DMS 273 (cell line): ENCODE results near the gene SYTL5.
A peak's percentile ranks its signal among the peaks of the same experiment; 100 is the strongest.

Source experiments
- DNase-seq: peaks from one replicate; lab custom pipeline; 2025; ENCODE audit not compliant: unreplicated experiment; lab: John Stamatoyannopoulos, UW

The SYTL5 gene

DNA sequence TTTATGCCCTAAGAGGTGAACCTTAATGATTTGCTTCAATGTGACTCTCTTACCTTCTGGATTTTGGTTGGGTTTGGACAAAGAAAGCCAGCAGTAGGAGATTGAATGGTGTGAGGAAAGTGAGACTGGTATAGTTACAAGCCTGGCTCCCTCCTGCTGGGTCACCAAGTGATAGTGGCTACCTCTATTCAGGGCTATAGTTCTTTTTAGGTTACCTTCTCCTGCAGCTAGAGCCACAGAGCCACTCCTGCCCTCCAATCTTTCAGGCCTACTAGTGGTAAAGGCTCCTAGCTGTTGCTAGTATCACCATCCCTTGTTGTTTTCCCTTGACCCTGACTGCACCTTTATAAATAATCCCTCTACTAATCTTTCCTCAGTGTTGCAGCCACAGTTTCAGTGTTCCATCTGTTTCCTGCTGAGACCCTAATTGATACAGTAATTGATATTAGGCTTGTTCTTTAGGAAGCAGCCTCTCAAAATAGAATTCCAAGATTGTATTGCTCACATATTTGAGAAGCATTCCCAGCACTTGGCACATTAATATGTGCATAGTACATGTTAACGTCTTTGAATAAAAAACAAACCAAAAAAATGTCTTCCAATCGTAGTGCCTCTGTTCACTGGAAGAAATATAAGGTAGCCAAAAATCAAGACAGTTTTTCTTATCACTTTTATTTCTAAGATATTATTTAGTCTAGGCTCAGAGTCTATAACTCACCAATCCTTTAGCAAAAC, 132.0 kb downstream of the SYTL5 start:
- DNase-seq = no peak

DNA sequence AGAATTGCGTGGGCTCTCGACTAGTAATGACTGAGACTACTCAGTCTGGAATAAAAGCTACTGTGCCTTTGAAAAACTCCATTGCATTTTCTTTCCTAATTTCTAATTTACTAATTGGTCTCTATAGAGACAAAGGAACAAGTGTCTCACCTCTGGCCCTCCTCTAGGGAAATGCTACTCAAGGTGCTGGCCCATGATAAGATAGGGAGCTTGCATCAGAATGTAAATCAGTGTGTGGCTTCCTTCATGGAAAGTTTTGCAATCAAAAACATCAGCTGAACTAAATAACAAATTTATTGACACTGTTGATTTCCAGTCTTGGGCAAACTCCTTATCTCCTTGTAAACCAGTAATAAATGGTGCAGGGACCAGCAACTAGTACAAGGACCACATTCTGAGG, 132.5 kb downstream of the SYTL5 start:
- no peak for DNase-seq

DNA sequence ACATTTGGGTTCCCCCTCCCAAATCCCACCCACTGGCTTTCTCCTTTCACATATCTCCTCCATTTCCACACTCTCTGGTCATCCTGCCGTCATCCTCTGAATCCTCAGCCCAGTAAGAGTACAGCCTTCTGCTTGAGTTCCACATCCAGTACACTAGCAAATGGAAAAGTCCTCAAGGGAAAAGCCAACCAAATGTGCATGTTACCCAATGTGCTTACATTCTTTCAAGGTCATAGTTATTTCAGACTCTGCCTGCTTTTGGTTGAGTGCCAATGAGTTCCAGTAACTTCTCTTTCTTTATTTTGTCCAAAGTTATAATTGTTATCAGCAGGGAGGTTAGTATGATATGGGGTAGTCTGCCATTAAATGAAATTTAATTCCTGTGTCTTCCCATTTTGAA, 136.3 kb downstream of the SYTL5 start:
- DNase-seq = no peak

DNA sequence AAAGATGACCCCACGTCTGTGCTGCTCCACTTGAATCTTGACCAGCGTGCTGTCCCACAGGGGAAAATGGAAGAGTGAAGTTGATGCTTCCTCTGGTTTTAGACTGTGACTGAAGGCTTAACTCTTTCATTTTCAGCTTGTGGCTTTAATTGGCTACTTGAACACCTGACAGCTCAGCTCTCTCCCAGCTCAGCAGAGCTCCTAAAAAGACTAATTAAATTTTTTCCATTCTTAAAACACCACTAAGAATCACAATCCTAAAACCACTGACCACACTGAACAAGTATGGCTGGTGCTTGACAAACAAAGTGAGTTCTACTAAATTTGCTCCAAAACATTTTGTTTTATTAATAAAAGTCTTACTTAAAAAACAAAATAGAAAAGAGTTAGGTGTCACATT, 142.7 kb downstream of the SYTL5 start:
- DNase-seq = no peak

DNA sequence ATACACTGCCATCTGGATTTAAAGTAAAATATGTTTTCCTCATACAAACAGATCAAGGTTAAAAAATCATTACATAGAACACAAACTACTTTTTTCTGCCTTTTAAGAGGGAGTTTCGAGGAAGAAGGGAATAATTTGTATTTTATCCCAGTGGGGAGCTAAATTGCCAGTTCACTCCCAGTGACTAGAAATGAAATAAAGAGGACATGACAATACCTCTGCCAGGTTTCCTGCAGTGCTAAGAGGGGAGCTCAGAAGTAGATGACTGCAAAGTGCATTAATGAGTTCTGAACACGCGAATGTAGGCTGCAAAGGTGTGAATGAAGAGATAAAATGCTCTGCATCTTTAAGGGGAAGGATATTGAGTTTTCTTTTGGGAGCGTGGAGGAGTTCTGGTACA, 144.6 kb downstream of the SYTL5 start:
- DNase-seq = no peak

DNA sequence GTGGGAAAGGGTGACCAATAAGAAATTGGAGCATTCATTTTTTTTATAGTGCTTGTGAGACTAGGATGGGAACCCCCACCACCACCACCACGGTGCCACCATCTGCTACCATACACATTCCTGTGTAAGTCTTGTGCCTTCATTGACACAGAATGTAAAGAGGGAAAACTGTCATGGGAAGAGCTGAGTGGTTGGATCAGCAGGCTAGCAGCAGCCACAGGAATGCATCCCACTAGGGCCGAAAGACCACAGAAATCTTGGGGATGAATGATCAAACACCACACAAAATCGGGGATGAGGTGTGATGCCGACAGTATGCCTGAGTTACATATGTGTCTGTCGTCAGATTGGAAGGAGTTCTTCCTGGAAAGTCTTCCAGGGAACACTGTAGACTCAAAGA, 145.1 kb downstream of the SYTL5 start:
- DNase-seq = no peak

DNA sequence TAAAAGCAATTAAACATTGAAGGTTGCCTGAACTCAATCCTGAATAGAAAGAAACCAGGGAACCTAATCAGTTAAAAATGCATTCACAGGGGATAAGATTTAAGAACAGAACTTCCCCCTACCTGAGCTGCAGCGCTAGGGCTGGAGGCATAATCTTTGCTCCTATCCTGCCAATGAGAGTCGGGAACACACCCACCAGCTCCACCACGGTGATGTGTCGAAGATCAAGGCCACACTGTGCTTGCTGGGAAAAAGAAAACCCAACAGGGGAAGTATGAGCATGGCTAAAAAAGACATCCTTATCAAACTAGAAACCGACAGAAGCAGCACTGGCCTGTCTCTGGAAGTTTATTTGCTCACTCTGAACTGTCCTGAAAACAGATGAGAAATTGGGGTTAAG, 148.0 kb downstream of the SYTL5 start:
- no peak for DNase-seq

DNA sequence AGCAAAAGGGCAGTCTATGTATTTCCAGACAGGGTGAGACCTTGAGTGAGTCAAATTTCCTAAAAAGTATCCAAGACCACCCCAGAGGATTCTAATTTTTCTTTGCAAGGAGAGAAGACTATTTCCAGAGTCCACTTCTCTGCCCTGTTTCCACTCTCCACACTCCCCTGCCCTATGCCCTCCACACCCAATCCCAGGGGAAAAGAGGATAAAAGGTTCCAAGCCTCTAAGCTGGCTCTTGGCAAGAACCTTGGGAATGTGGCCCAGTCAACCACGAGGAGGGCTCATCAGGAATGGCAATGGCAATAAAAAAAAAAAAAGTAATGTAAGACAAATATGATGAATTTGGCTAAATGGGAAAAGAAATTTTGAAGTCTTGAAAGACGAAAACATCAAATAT, 148.5 kb downstream of the SYTL5 start:
- DNase-seq = no peak

DNA sequence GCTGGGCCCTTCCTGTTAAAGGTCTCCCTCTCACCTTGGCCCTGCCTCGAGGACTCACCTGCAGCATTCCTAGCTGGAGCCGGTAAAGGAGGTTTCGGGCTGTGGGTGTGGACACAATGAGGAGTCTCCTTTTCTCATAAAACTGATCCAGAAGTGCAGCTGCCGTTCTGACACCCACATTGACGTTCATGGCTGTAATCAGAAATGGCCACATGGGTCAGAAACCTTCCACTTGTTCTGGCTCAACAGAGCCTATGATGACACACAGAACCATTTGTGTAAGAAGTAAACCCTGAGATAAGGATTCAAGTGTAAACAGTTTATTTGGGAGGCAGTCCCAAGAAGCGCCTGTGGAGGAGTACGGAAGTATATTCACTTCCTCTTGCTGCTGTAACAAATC, 150.5 kb downstream of the SYTL5 start:
- DNase-seq = no peak

DNA sequence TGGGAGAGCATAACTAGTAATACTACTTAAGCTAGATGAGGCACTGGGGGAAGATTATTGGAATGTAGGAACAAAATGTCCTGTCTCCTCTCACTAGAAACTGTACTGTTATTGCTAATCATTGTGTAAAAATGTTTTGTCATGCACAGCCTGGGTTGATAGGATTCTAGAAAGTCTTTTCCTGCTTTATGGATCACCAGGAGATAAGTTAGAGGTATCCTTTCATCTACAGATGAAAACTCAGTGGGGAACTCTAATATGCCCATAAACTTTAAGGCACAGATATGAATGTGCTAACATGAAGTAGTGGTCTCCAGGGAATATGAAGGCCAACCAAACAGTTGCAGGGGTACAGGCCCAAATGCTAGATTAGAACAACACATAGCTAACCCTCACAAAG, 156.8 kb downstream of the SYTL5 start:
- no peak for DNase-seq

DNA sequence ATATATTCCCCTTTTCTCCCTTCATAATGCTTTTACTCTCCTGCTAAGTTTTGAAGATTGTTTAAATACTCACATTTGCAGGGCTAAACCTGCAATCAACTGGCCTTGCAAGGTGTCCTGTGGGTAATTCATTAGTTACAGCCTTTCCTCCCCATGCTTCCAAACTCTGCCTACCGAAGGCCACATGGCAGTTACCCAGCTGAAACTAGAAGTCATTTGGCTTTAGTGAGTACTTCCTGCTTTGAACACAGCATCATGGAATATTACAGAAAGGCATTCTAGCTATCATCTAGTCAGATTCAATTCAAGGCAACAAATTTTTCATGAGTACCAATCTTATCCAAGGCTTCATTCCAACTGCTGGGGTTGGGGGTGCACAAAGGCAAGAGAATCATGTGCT, 158.7 kb downstream of the SYTL5 start:
- DNase-seq = no peak

DNA sequence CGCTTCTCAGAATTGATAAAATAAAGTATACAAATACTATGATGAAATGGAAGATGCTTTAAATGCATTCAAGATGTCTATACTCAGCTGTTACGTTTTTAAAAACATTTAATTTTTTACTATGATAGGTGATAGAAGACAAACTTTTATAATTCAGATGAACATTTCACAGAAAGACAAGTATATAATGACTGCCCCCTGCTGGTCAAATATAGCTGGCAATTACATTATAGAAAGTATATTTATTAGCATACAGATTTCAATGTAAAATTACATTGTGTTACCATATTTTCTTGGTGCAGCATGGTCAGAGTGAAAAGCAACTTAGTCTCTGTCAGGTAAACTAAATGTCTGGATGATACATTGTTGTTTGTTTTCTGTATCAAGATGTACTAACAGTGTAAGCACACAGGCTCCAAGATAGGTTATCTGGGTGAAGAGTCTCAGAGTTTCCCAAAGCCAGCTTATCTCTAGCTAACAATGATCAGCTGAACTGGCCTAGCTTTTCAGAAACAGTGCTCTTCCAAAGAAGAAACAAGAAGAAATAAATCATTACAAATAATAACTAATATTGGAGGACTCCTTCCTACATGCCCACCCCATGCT, 160.2 kb downstream of the SYTL5 start:
- DNase-seq = peak; percentile 66

DNA sequence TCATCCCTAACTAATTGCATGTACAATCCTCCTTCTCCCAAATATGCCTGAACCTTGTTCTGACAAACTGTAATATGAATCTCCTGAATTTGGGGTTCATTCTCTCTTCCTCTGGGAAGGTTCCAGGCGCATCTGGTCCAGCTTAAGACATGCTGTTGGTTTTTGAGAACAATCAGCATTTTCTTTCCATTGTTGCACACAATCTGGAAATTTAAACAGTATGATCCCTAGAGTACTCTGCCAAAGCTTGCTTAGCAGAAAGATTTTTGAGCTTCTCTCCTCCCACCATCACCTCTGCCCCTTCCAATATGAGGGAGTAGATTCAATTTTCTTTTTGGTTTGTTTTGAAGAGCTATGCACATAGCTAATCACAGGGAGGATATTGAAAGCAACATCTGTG, 164.2 kb downstream of the SYTL5 start:
- no peak for DNase-seq

DNA sequence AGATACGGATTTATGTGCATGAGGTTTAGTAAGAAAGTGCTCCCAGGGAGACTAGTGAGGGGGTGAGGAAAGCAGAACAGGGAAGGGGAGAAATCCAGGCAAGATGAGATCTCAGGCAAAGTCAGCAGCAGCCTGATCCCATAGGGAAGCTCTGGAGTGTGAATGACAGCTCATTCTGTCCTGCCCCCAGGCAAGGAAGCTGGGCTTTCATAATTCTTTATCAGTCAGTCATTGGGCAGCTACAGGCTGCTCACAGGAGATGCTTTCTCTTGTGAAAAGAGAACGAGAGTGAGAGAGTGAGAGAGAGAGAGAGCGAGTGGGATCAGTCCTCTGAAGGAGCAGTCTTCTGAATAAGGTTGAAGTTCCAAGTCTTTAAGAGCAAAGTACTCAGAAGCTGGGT, 166.2 kb downstream of the SYTL5 start:
- DNase-seq = no peak

DNA sequence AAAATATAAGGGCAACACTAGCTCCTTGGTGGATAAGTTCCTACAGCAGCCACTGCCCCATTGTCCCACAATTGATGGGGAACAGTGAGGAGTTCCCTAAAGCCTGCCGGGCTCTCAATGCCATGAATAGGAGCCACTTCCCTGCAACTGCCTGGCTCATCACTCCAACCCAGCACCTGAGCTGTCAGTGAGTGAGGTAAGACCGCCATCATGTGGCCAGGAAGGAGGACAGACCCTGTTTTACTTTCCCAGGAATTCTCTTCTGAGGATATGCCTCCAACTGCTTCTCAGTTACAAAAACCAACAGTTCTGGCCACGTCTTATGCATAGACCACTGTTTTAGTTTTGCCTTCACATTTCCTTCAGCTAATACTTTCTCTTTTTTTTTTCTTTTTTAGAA, 168.8 kb downstream of the SYTL5 start:
- DNase-seq = peak; percentile 73

DNA sequence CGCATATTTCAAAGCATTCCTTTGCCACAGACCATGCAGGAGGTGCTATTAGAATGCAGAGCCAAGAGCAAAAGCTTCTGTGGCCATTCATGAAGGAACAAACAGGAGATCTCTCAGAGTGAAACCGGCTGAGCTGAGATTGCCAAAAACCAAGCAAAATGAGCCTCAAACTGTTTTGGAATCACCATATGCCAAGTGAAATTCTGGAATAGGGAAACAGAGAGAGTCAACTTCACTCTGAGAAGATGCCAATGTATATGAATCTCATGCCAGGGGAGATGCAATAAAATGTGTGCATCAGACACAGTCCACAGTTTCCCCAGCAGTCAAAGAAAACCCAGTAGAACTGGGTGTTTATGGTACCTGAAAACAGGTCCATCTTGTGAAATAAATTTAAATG, 172.0 kb downstream of the SYTL5 start:
- DNase-seq = no peak
